Kidney epithelial cell (primary cell): ENCODE results near the gene EDEM2. TPM values are rescaled to one million over a fixed set of nuclear protein-coding genes. Genes with fewer than 3 reads are reported as not detected.

ENCODE experiments used
- DNase-seq: peaks from one replicate; pipeline ENCODE4 v3.0.0-alpha.2; 2010; ENCODE audit warnings: low read depth
- H3K27me3 ChIP-seq: 2 replicates; pipeline ENCODE4 v1.6.0; 2011; ENCODE audit warnings: low read length; ENCODE audit not compliant: control insufficient read depth, insufficient read depth
- H3K36me3 ChIP-seq: 2 replicates; pipeline ENCODE4 v1.5.1; 2011; ENCODE audit warnings: low read length; ENCODE audit not compliant: control insufficient read depth, insufficient read depth
- H3K4me3 ChIP-seq: 2 replicates; pipeline ENCODE4 v1.5.1; 2011; ENCODE audit warnings: low read depth, mild to moderate bottlenecking, control low read depth, low read length
- total RNA-seq: library from RNA; depleted of rRNA; stranded (reverse); fragments of >200 nt; gene quantifications from 2 replicates; pipeline ENCODE4 v1.2.3, GENCODE V29; 2015
- TF ChIP-seq, protein P1 (sequence below): IDR thresholded peaks from 2 replicates; pipeline ENCODE4 v1.5.1; 2011; ENCODE audit warnings: mild to moderate bottlenecking, moderate library complexity, low read length, control low read depth, inconsistent platforms; ENCODE audit not compliant: insufficient read depth, poor library complexity, severe bottlenecking

The EDEM2 gene
- total RNA-seq, 1 donor from 2014 or later = 34.7 TPM

DNA sequence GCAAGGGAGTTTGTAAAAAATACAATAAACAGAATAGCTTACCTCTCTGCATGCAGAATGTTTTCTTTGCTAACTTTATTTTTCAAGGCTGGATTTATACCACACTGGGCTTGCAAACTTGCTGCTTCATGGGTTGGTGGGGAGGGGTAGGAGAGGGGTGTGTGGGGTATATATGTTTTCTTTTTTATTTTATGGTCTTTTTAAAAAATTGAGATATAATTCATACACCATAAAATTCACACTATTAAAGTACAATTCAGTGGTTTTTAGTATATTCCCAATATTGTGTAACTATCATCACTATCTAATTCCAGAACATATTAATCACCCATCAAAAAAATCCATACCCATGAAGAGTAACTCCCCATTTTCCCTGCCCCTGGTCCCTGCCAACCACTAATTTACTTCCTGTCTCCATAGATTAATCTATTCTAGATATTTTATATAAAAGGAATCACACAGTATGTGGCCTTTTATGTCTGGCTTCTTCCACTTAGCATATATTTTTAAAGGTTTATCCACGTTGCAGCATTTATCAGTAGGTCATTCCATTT is 40.2 kb downstream of the EDEM2 start:
- H3K36me3 ChIP-seq = no peaks in the 10 kb centered on the region
- H3K4me3 ChIP-seq = no peak overlapping the region
- no peak for DNase-seq
- TF ChIP-seq, protein P1, sequence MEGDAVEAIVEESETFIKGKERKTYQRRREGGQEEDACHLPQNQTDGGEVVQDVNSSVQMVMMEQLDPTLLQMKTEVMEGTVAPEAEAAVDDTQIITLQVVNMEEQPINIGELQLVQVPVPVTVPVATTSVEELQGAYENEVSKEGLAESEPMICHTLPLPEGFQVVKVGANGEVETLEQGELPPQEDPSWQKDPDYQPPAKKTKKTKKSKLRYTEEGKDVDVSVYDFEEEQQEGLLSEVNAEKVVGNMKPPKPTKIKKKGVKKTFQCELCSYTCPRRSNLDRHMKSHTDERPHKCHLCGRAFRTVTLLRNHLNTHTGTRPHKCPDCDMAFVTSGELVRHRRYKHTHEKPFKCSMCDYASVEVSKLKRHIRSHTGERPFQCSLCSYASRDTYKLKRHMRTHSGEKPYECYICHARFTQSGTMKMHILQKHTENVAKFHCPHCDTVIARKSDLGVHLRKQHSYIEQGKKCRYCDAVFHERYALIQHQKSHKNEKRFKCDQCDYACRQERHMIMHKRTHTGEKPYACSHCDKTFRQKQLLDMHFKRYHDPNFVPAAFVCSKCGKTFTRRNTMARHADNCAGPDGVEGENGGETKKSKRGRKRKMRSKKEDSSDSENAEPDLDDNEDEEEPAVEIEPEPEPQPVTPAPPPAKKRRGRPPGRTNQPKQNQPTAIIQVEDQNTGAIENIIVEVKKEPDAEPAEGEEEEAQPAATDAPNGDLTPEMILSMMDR = no peak
- no peaks in the 10 kb centered on the region for H3K27me3 ChIP-seq

DNA sequence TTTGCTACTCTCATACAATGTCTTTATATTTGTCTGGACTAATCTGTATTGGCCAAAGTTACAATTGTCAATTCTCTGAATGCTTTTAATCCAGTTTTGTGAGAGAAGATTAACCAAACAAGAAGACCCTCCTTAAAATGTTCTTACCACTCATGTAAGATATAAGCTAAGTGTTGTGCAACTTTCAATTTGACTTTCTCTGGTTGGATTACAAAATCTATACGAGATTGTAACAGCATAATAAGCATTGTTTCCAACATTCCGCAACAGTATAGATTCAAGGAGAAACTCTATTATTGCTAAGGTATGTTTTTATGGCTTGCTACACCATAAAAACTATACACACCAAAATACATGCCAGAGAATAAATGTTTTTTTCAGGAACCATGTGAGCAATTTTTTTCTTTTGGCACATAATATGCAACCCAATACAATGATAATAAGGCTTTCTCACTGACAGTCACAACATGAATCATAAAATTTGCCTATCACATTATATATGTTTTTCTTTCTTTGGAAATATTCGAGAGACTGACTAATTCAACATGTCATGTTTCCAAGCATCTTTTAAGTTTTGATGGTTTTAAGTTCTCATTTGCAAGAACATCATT is 42.3 kb downstream of the EDEM2 start:
- Histone ChIP-seq H3K4me3 (no peak overlapping the region), H3K36me3 (no peaks in the 10 kb centered on the region), H3K27me3 (no peaks in the 10 kb centered on the region)
- no peak for DNase-seq
- TF ChIP-seq, protein P1 = no peak

DNA sequence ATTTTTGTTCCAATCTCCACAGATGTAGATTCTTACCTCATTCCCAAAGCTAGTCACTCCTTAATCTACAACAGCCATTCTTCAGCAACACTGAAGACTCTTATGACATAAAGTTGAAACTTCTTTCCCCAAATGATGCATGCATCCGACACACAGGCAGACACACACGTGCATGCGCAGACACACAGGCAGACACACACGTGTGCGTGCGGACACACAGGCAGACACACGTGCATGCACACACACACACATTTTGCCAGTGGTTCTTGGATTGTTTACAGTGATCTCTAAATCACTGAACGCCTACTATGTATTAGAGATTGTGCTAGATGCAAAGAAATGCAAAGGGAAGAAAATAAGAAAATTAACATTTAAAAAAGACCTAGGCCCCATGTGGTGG is 45.5 kb downstream of the EDEM2 start:
- H3K4me3 ChIP-seq = no peak overlapping the region

DNA sequence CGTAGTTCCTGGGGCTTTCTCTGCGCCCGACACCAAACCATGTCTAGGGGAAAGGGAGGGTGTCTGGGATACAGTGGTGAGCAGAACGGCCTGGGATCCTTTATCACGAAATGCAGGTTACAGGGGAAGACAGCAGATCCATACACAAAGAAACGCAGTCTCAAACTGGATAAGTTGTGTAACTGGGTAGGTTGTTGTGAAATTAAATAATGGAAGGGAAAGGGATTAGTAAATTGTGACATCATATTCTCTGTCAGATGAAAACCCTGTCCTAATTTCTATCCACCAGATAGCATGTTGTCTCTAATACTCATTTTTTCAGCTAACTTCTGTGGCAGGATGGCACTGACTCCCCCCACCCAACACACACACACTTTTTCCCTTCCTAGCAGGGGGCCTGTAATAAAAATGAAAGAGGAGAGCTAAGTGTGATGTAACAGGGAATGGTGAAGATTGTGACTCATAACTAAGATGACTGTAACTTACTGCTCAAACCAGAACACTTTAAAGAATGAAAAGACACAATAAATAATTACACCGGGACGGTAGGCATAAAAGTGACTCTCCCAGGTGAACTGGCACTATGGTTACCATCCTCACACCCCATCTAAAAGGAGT is 53.8 kb downstream of the EDEM2 start:
- TF ChIP-seq, protein P1 = no peak
- Histone ChIP-seq H3K27me3 (no peaks in the 10 kb centered on the region), H3K4me3 (no peak overlapping the region), H3K36me3 (no peaks in the 10 kb centered on the region)
- peak; percentile 59 for DNase-seq

More for the DNA sequence above, 45.5 kb downstream of the EDEM2 start:
- H3K27me3 ChIP-seq = no peaks in the 10 kb centered on the region
- no peak for DNase-seq
- no peaks in the 10 kb centered on the region for H3K36me3 ChIP-seq
- TF ChIP-seq, protein P1 = no peak

DNA sequence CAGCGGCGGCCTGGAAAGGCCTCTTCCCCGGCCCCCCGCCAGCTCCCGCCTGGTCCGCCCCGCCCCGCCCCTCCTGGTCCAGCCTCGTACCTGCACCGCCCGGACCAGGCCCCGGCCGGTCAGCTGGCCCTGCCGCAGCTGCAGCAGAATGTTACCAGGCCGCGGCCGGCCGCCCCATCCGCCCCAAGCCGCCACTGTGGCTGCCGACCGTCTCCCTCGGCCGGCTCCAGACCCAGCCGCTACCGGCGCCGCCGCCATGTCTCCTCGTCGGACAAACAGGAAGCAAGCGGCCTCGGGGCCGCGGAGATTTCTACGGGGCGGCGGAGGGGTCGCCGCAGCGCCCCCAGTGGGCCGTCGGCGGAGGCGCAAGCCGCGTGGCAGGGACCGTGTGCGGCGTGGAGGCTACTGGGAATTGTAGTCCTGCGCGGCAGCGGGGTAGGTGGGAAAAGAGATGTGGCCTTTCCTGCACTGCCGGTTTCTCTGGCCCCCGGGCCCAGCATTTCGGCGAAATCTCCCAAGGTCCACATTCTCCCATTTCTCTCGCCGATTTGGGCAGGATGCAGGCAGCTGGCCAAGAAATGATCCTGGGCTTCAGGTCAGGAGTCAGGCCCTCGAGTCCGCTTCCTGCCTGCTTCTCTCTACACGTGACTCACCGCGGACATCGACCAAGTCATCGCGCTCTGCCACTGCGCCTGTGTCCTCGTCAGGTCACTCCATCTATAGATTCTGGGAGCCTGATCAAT is 54.4 kb downstream of the EDEM2 start, which contains the start of gene TRPC4AP:
TSS of gene TRPC4AP (minus strand) at position 284 of the 743 bp plus-strand sequence. CDS start at position 258, 26 bp downstream.
- TF ChIP-seq, protein P1 = peak; percentile 65
- H3K27me3 ChIP-seq = no peaks in the 10 kb centered on the region
- peak within 1 kb of the TSS; percentile 64 for H3K4me3 ChIP-seq
- H3K36me3 ChIP-seq = no peaks in the 10 kb centered on the region
- DNase-seq = peak; percentile 43
